ENCODE measurements around the gene ARF1.

Gene ARF1

DNA sequence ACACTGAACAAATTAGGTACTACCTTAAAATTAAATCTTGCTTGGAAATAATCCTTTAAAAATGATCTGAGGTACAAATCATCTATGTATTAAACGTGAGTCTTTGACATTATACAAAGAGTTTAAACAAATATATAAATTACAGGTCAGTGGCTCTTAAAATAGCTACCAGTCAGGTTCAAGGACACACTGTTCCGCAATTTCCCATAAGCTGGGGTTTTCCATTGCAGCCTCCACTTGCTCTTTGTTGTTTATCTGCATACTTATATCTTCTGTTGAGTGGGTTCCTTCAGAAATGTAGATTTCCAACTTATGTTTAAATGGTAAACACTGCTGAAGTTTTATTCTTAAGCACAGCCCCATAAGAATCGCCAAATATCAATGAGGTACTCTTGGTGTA is 32.3 kb downstream of the ARF1 start:
- Histone ChIP-seq H3K4me2 (no peak overlapping the region), H3K9ac (no peak overlapping the region), H3K4me3 (IDR thresholded peaks at IDR 0.05; ENCODE audit: insufficient read depth, low read depth, low read length) (no peak overlapping the region), H3K27me3 (ENCODE audit: insufficient read depth, low read depth) (no peaks in the 10 kb centered on the region), H4K20me1 (ENCODE audit: insufficient read depth) (no peaks in the 10 kb centered on the region), H3K79me2 (ENCODE audit: insufficient read depth, low read depth) (no peaks in the 10 kb centered on the region), H3K4me1 (ENCODE audit: low read depth, poor library complexity, severe bottlenecking) (peaks cover 30% of the 10 kb centered on the region), H3K27ac (no peak overlapping the region), H2AFZ (ENCODE audit: low read depth) (no peak overlapping the region), H3K36me3 (ENCODE audit: insufficient read depth) (no peaks in the 10 kb centered on the region)
- TF ChIP-seq, protein P1, sequence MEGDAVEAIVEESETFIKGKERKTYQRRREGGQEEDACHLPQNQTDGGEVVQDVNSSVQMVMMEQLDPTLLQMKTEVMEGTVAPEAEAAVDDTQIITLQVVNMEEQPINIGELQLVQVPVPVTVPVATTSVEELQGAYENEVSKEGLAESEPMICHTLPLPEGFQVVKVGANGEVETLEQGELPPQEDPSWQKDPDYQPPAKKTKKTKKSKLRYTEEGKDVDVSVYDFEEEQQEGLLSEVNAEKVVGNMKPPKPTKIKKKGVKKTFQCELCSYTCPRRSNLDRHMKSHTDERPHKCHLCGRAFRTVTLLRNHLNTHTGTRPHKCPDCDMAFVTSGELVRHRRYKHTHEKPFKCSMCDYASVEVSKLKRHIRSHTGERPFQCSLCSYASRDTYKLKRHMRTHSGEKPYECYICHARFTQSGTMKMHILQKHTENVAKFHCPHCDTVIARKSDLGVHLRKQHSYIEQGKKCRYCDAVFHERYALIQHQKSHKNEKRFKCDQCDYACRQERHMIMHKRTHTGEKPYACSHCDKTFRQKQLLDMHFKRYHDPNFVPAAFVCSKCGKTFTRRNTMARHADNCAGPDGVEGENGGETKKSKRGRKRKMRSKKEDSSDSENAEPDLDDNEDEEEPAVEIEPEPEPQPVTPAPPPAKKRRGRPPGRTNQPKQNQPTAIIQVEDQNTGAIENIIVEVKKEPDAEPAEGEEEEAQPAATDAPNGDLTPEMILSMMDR (conservative IDR thresholded peaks at IDR 0.05; ENCODE audit: low read depth, low read length): no peak

DNA sequence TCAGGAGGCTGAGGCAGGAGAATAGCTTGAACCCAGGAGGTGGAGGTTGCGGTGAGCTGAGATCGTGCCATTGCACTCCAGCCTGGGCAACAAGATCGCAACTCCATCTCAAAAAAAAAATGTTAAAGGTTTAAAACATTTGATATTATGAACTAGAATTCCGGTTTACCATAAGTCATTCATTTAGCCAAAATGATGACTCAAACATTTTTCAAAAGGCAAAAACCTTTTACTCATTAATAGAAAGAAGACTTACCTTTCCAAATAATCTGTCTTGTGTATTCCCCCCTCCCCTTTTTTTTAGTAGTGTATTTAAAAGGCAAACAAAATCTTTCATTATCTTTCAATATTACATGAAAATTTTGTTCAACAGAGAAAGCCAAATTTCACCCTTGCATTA is 34.8 kb downstream of the ARF1 start:
- Histone ChIP-seq H3K4me3 (IDR thresholded peaks at IDR 0.05; ENCODE audit: insufficient read depth, low read depth, low read length) (no peak overlapping the region), H3K4me1 (ENCODE audit: low read depth, poor library complexity, severe bottlenecking) (peaks cover 9% of the 10 kb centered on the region), H3K27me3 (ENCODE audit: insufficient read depth, low read depth) (no peaks in the 10 kb centered on the region), H3K4me2 (no peak overlapping the region), H2AFZ (ENCODE audit: low read depth) (no peak overlapping the region), H3K36me3 (ENCODE audit: insufficient read depth) (no peaks in the 10 kb centered on the region), H3K27ac (no peak overlapping the region), H3K9ac (no peak overlapping the region), H4K20me1 (ENCODE audit: insufficient read depth) (no peaks in the 10 kb centered on the region), H3K79me2 (ENCODE audit: insufficient read depth, low read depth) (no peaks in the 10 kb centered on the region)
- TF ChIP-seq, protein P1 (conservative IDR thresholded peaks at IDR 0.05; ENCODE audit: low read depth, low read length): no peak

DNA sequence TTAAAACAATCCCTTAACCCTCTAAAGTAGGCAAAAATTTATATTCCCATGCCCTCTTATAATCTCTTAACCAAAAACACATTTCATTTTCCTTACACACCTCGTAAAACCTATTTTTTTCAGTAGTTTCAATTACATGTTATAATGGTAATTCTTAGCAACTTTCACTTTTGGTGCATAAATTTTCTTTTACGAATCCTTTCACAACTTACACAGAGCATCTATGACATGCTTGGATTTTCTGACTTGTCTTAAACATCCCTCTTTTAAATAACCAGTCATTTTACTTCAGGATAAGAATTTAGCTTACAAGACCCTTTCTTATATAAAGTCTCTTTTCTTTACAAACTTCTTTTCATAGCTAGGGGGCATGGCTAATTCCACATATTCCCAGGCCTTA is 35.5 kb downstream of the ARF1 start:
- Histone ChIP-seq H3K9ac (no peak overlapping the region), H3K27ac (no peak overlapping the region), H3K79me2 (ENCODE audit: insufficient read depth, low read depth) (no peaks in the 10 kb centered on the region), H4K20me1 (ENCODE audit: insufficient read depth) (no peaks in the 10 kb centered on the region), H3K27me3 (ENCODE audit: insufficient read depth, low read depth) (no peaks in the 10 kb centered on the region), H2AFZ (ENCODE audit: low read depth) (no peak overlapping the region), H3K36me3 (ENCODE audit: insufficient read depth) (no peaks in the 10 kb centered on the region), H3K4me2 (no peak overlapping the region), H3K4me1 (ENCODE audit: low read depth, poor library complexity, severe bottlenecking) (peaks cover 2% of the 10 kb centered on the region), H3K4me3 (IDR thresholded peaks at IDR 0.05; ENCODE audit: insufficient read depth, low read depth, low read length) (no peak overlapping the region)
- TF ChIP-seq, protein P1 (conservative IDR thresholded peaks at IDR 0.05; ENCODE audit: low read depth, low read length): no peak

DNA sequence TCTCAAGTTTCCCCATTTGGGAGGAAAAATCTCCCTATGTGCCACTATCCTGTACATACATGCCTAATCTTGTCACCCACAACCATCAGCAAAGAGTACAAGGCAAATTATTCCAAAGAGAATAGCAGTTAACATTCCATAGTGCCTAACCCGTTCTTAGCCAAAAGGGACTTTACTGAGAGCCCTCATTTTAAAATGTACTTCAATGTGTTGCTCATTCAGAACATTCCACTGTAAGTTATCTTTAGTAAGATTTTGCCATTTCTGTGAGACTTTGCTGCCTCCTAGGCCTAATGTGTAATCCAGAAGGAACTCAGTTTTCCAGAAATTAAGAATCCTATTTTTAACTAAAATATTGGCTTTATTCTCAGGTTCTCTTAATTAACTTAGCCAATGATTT is 37.8 kb downstream of the ARF1 start:
- TF ChIP-seq, protein P1 (conservative IDR thresholded peaks at IDR 0.05; ENCODE audit: low read depth, low read length): no peak
- Histone ChIP-seq H3K4me1 (ENCODE audit: low read depth, poor library complexity, severe bottlenecking) (no peaks in the 10 kb centered on the region), H3K27ac (no peak overlapping the region), H3K36me3 (ENCODE audit: insufficient read depth) (no peaks in the 10 kb centered on the region), H2AFZ (ENCODE audit: low read depth) (no peak overlapping the region), H3K27me3 (ENCODE audit: insufficient read depth, low read depth) (no peaks in the 10 kb centered on the region), H3K4me2 (no peak overlapping the region), H3K79me2 (ENCODE audit: insufficient read depth, low read depth) (no peaks in the 10 kb centered on the region), H3K9ac (no peak overlapping the region), H4K20me1 (ENCODE audit: insufficient read depth) (no peaks in the 10 kb centered on the region), H3K4me3 (IDR thresholded peaks at IDR 0.05; ENCODE audit: insufficient read depth, low read depth, low read length) (no peak overlapping the region)
